Measurements from ENCODE around the gene COQ5. TPM values are rescaled to one million over a fixed set of nuclear protein-coding genes. Genes with fewer than 3 reads are reported as not detected.

Gene COQ5
- total RNA-seq, 1 experiment from 2014 or later: 34.1 TPM

DNA sequence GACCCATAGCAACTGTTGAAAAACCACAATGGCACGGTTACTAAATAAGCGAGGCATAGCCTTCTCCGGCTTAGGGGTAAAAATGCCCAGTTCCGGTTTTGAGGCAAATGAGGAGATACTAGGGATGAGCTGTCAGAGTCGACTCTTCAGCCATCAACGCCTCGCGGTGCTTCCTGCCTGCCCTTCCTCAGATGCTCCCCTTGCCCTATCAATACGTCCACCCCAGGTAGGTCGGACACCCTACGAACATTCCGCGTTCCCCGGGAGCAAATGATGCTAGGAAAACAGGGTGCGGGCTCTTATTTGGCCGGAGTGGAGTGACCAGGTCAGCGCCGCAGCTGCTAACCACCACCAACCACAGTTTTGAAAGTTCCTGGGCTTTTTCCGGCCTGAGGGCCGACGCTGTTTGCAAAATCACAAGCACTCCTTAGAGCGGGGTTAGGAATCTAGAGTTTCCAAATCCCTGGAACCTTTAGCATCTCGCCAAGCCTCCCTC lies 60.6 kb downstream of the COQ5 start:
- H3K27ac ChIP-seq (ENCODE audit: low read depth, low read length): peak overlapping the region; percentile 97
- H3K36me3 ChIP-seq (ENCODE audit: control insufficient read depth in 1 of 2, insufficient read depth in 2 of 2, low read length in 2 of 2): peaks cover 31% of the 10 kb centered on the region in 2 experiments
- ATAC-seq (no peak), DNase-seq (ENCODE audit: low read depth, low spot score) (no peak)
- ChIA-PET RAD21 (ENCODE audit: low non-redundant PET in 1 of 2, low total read pairs in 2 of 2, uncharacterized antibody in 2 of 2, unreplicated experiment in 2 of 2) (no interaction called here), POLR2A (interaction anchor here (0.7 to 2.5 kb wide), 5 partner anchors 9 to 267 kb away, joined by 3 to 12 read pairs (median 4); partner anchors contain the start of genes DYNLL1 and RPLP0), CTCF (interaction anchor here (0.9 to 3.2 kb wide), 2 partner anchors 11 to 133 kb away, joined by 3 to 25 read pairs; no protein-coding TSS in a partner anchor)
- H3K4me2 ChIP-seq (ENCODE audit: low read length): peak overlapping the region; percentile 91
- H3K79me2 ChIP-seq (ENCODE audit: insufficient read depth, low read length): peaks cover 81% of the 10 kb centered on the region
- no peaks in the 10 kb centered on the region for H3K9me3 ChIP-seq (ENCODE audit: control insufficient read depth in 1 of 2, insufficient read depth in 1 of 2, low read depth in 1 of 2, low read length in 2 of 2)
- H3K9me2 ChIP-seq (ENCODE audit: insufficient read depth): no peaks in the 10 kb centered on the region
- TF ChIP-seq, protein P1, sequence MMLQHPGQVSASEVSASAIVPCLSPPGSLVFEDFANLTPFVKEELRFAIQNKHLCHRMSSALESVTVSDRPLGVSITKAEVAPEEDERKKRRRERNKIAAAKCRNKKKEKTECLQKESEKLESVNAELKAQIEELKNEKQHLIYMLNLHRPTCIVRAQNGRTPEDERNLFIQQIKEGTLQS (IDR thresholded peaks at IDR 0.05): no peak
- no peak for TF ChIP-seq JUND (IDR thresholded peaks at IDR 0.05)
- TF ChIP-seq ZNF274 (IDR thresholded peaks at IDR 0.05; ENCODE audit: low read depth, low read length): no peak
- TF ChIP-seq CEBPB (IDR thresholded peaks at IDR 0.05; ENCODE audit: low read depth): no peak
- no peak for TF ChIP-seq SP1 (IDR thresholded peaks at IDR 0.05; ENCODE audit: low read depth)
- no peak for TF ChIP-seq SRF (IDR thresholded peaks at IDR 0.05; ENCODE audit: low read depth)
- TF ChIP-seq RAD21 (IDR thresholded peaks at IDR 0.05; ENCODE audit: low read depth): no peak
- TF ChIP-seq POLR2A (IDR thresholded peaks at IDR 0.05; ENCODE audit: borderline replicate concordance, extremely low read depth, insufficient read depth, insufficient read length): no peak
- TF ChIP-seq EZH2phosphoT487 (IDR thresholded peaks at IDR 0.05; ENCODE audit: borderline replicate concordance): no peak
- no peak for TF ChIP-seq SIN3A (IDR thresholded peaks at IDR 0.05; ENCODE audit: low read depth)
- no peak for TF ChIP-seq ELF1 (IDR thresholded peaks at IDR 0.05; ENCODE audit: borderline replicate concordance, low read depth)
- TF ChIP-seq EZH2 (IDR thresholded peaks at IDR 0.05): no peak
- no peak for TF ChIP-seq ZFX (IDR thresholded peaks at IDR 0.05)
- TF ChIP-seq POLR2AphosphoS5 (IDR thresholded peaks at IDR 0.05; ENCODE audit: low read depth, low read length): no peak
- no peak for TF ChIP-seq EGR1 (IDR thresholded peaks at IDR 0.05; ENCODE audit: low read depth)
- TF ChIP-seq YY1 (IDR thresholded peaks at IDR 0.05; ENCODE audit: extremely low read depth, insufficient replicate concordance, low read depth, low read length): no peak
- no peak for TF ChIP-seq CTCF (IDR thresholded peaks at IDR 0.05 in 2 of 3, conservative IDR thresholded peaks at IDR 0.05 in 1 of 3; ENCODE audit: borderline replicate concordance in 1 of 3, insufficient read depth in 1 of 3, low read depth in 2 of 3, low read length in 2 of 3)
- peaks cover 21 to 48% of the 10 kb centered on the region in 2 experiments for H3K4me1 ChIP-seq (ENCODE audit: control insufficient read depth in 1 of 2, insufficient read depth in 2 of 2, low read length in 2 of 2)
- peak overlapping the region; percentile 80 to 89 for H3K4me3 ChIP-seq (replicated peaks in 1 of 2; ENCODE audit: low read depth in 1 of 2, low read length in 2 of 2)
- peaks cover 29% of the 10 kb centered on the region; the same call in 1 of the 2 replicates for H4K20me1 ChIP-seq (ENCODE audit: insufficient read depth)
- H2AFZ ChIP-seq (ENCODE audit: low read depth, low read length, poor library complexity, severe bottlenecking): no peak overlapping the region
- intact Hi-C loops (cut with micrococcal nuclease): loop anchor here (5.0 kb wide), 1 partner anchor 131 kb away; no protein-coding TSS in a partner anchor
- H3K27me3 ChIP-seq (ENCODE audit: insufficient read depth, low read length): no peaks in the 10 kb centered on the region
- peak overlapping the region; percentile 95 for H3K9ac ChIP-seq (ENCODE audit: low read length)
- TSS peak; percentile 42 for BruUV-seq (replicated peaks)
